Ecto neural progenitor cell (in vitro differentiated cells): ENCODE data around the gene CBX1.
"Not testable (repeated sequence)": the region's sequence is repeated elsewhere in the genome, so short reads cannot be mapped to it uniquely, and the experiment has no call there.

Experiments used
- DNase-seq: peaks from one replicate; pipeline ENCODE4 v3.0.0-alpha.2; 2018; ENCODE audit warnings: low spot score

Gene CBX1

DNA sequence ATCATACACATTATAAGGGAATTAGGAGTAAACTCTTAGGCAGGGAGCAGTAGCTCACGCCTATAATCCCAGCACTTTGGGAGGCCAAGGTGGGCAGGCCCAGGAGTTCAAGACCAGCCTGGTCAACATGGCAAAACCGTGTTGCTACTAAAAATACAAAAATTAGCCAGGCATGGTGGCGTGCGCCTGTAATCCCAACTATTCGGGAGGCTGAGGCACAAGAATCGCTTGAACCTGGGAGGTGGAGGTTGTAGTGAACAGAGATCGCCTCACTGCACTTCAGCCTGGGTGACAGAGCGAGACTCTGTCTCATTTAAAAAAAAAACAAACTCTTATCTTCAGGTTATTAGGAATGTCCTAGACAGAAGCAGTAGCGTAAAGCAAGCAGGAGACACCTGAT lies 28.5 kb downstream of the CBX1 start:
- DNase-seq, result not testable (repeated sequence)

DNA sequence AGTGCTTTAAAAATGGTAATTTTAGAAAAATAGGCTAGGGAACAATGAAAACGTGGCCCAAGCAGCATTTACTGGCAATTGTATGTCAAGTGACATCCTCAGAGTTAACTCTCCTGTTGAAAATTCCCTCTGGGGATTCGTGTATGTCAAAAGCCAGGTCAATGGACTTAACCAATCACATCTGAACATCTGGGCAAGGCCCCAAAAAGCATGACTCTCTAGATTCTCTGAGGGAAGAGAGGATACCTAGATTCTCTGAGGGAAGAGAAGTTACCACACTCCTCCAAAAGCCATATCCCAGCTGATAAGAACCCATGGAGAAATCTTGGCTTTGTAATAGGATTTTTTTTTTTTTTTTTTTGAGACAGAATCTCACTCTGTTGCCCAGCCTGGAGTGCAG lies 29.6 kb downstream of the CBX1 start:
- no peak for DNase-seq

DNA sequence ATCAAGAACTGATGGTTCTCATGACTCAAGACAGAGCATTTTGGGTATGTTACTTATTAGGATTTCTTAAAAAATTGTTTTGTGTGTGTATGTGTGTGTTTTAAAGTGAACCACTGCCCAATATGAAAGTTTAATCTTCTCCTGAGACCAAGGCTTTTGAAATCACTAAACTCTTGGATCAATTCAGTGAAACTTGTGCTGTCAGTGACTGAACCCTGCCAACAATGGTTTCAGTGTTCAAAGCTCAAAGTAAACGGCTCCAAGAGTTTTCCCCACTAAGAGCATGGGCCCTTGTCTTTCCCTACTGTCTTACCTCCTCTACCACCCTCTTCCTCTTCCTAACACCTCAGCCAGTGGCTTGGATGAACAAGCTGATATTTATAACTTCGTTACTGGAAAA lies 31.1 kb downstream of the CBX1 start:
- no peak for DNase-seq

DNA sequence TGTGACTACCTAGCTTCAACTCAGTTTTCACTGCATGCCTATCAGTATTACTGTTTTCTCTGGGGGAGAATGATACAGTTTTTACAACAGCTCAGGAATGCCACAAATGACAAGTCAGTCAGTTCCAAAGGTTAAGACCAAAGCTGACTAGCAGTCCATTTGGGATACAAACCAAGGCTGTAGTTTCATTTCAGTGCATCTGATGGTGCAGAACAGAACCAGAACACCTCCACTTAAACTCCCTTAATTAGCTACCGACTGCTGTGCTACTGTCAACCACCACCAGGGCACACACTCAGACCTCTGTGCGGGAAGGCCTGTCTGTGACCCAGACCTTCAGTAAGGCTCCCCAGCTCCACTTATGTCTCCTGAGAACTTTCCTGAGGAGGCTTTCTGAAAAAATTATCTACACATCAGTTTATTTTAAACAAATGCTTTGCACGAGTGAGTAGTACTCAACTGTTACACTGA lies 32.8 kb downstream of the CBX1 start:
- DNase-seq, result peak; percentile 54

DNA sequence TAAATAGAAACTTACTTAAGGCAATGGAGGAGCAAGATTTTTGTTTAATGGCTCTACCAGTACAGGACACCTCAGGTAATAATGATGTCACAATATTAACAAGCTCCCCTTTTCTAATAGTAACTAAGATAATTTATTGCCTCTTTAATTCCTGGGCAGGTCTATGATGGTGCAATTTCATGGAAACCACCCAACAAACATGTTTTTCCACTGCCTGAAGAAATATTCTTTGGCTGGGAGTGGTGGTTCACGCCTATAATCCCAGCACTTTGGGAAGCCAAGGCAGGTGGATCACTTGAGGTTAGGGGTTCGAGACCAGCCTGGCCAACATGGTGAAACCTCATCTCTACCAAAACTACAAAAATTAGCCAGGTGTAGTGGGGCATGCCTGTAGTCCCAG lies 33.5 kb downstream of the CBX1 start:
- DNase-seq, result not testable (repeated sequence)

DNA sequence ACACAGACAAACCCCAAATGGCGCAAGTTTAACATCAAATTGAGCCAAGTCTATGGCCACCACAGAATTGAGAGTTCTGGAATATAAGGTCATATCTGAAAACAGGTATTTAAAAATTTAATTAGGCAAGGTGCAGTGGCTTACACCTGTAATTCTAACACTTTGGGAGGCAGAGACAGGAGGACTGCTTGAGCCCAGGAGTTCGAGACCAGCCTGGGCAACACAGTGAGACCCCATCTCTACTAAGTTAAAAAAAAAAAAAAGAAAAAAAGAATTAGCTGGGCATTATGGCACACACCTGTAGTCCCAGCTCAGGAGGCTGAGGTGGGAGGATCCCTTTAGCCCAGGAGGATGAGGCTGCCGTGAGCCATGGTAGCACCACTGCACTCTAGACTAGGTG lies 34.0 kb downstream of the CBX1 start:
- DNase-seq, result no peak

DNA sequence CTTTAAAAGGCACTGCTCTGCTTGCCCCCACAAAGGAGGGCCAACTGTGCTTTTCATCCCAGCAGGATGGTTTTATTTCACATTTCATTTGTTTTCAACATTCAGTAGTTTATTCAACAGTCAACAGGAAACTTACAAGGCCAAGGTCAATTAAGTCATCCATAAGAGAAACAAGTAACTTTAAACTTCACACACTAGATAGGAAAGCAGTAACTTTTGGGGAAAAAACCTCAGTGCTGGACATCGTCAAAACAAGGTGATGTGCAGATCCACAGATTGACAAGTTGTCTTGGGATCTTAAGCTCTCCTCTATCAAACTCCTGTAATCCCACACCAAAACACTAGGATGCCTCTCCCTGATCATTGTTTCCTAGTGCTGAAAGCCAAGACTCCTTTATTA lies 34.6 kb downstream of the CBX1 start:
- no peak for DNase-seq

DNA sequence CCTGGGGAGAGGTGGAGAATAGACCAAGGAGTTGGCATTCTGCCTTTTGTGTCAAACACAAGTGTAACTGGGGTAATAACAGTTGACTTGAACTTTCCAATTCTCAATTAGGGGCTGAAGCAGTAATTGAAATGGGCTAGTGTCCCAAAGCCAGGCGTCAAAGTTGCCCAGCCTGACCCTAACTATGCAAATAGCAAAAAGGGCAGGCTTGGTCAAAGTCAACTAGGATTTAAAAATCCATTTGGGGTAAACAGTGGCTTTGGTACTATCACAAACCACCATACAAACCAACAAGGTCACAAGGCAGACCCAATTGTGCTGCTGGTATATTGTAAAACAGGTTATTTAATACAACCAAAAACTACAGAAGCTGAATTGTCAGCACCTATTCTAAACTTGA lies 35.1 kb downstream of the CBX1 start:
- no peak for DNase-seq

DNA sequence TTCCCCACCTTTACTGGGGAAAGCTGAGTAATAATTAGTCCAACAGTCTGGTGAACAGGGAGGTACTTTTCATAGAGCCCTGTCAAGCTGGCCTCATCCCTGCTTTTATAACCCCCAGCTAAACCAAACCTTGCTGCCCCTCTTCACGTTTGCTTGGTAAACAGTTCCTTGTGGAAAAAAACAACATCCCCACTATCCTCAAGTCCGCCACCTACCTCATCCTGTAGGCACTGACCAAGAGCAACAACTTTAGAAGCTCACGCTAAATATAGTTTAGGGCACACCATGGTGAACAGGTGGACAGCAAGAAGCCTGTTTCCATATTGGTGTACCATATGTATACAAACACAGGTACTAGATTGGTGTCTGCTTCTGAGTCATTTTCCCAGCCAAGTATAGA lies 36.6 kb downstream of the CBX1 start:
- no peak for DNase-seq

DNA sequence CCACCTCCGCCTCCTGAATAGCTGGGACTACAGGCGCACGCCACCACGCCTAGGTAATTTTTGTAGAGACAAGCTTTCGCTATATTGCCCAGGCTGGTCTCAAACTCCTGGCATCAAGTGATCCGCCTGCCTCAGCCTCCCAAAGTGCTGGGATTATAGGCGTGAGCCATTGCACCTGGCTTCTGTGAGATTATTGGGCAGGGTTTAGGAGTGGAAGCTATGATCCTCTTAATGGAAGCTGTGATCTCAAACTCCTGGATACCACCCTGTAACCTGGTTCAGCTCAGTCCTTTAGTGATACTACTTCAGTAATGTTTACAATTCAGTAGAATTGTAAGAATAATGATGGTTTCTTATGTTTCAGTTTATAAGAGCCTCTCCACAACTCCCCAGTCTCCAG lies 39.0 kb downstream of the CBX1 start:
- DNase-seq, result no peak

DNA sequence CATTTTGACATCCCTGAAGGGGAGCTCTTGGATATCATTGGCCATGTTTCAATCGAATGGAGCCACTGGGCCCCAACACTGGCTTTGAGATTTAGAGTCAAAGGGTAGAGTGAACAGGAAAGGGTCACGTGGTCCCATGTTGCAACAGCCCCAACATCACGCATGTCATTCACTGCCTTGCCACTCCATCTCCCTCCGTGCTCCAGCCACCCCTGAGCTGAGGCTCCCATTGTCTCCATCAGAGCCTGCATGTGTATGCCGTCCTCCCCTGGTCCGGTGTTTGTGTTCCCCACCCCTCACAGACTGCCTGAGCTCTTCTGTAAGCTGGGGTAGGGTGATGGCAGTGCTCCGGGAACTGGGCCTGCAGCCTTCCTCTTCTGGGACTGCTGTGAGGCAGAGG lies 41.0 kb downstream of the CBX1 start:
- no peak for DNase-seq

DNA sequence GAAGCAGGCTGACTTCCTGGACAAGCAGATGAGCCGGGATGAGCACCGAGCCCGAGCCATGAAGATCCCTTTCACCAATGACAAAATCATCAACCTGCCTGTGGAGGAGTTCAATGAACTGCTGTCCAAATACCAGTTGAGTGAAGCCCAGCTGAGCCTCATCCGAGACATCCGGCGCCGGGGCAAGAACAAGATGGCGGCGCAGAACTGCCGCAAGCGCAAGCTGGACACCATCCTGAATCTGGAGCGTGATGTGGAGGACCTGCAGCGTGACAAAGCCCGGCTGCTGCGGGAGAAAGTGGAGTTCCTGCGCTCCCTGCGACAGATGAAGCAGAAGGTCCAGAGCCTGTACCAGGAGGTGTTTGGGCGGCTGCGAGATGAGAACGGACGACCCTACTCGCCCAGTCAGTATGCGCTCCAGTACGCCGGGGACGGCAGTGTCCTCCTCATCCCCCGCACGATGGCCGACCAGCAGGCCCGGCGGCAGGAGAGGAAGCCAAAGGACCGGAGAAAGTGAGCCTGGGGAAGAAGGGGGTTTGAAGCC lies 42.1 kb downstream of the CBX1 start:
- no peak for DNase-seq

DNA sequence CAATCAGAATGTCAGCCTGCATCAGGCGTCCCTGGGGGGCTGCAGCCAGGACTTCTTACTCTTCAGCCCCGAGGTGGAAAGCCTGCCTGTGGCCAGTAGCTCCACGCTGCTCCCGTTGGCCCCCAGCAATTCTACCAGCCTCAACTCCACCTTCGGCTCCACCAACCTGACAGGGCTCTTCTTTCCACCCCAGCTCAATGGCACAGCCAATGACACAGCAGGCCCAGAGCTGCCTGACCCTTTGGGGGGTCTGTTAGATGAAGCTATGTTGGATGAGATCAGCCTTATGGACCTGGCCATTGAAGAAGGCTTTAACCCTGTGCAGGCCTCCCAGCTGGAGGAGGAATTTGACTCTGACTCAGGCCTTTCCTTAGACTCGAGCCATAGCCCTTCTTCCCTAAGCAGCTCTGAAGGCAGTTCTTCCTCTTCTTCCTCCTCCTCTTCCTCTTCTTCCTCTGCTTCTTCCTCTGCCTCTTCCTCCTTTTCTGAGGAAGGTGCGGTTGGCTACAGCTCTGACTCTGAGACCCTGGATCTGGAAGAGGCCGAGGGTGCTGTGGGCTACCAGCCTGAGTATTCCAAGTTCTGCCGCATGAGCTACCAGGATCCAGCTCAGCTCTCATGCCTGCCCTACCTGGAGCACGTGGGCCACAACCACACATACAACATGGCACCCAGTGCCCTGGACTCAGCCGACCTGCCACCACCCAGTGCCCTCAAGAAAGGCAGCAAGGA lies 42.7 kb downstream of the CBX1 start:
- DNase-seq, result no peak

DNA sequence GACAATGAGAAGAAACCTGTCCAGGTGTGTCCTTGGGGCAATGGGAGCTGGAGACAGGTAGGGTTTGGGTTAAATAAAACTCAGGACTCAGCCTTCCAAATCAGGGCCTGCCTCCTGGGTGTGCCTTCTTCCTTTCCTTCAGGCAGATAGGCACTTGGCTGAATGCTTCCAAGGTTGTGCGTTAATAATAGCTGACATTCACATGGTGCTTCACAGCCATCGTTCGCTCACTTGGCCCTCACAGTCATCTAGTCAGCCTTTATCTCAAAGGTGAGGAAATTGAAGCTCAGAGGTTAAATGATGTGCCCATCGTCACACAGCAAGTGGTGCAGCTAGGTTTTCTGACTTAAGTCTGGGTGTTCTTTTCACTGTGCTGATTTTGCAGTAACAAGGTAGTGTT lies 43.7 kb downstream of the CBX1 start:
- DNase-seq, result no peak

DNA sequence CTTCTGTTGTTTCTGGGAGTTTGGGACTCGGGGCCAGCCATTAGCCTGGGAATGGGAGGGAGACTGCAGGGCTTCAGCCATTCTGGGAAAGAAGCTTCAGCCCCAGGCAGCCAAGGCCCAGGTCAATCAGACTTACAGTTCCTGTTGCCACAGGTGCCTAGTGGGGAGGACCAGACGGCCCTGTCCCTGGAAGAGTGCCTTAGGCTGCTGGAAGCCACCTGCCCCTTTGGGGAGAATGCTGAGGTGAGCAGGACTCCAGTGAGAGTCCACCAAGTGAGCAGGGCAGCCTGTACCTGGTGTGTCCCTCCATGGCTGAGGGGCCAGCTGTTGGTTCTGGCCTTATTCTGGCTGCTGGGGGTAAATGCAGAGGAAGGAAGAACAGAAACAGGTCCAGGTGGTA lies 44.4 kb downstream of the CBX1 start:
- no peak for DNase-seq

DNA sequence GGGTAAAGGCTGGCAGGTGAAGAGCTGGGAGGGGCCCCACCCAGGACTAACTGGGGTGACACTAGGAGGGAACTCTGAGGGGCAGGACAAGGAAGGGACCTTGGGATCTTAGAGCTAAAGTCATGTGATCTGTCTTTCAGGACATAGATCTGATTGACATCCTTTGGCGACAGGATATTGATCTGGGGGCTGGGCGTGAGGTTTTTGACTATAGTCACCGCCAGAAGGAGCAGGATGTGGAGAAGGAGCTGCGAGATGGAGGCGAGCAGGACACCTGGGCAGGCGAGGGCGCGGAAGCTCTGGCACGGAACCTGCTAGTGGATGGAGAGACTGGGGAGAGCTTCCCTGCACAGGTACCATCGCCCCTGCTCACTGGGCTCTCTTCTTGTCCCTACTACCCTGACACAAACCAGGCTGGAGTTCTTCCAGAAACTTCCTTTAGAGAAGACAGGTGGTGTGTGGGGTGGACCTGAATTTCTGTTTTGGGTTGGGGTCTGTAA lies 45.0 kb downstream of the CBX1 start:
- DNase-seq, result no peak

DNA sequence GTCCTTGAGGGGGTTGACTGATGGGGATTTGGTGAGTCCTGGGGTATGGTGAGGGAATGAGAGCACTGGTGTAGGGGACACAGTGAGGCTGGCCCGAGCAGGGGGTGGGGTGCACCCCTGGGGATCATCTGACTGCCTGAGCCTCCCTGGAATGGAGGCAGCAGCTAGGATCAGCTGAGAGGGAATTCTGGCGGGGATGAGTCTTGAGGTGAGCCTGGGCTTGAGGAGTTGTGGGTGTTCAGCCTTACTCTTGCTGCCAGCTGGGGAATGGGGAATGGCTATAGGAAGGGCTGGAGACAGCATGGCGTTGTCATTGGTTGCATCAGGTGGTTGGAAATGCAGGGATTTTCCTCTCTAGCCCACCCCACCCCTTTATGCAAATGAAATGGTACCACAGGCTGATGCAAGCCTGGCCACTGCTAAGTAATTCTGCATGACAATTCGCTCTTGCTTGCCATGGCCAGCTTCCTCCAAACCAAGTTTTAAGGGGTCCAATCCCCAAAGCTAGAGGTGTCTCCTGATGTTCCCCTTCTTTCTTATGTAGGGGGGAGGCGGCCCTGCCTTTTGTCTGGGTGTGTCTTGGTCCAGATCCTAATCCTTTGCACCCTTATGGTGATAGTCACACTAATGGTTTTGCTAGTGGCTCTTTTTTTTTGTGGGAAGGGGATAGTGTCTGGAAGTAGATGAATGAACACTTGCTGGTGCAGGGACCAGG lies 45.6 kb downstream of the CBX1 start:
- DNase-seq, result no peak

DNA sequence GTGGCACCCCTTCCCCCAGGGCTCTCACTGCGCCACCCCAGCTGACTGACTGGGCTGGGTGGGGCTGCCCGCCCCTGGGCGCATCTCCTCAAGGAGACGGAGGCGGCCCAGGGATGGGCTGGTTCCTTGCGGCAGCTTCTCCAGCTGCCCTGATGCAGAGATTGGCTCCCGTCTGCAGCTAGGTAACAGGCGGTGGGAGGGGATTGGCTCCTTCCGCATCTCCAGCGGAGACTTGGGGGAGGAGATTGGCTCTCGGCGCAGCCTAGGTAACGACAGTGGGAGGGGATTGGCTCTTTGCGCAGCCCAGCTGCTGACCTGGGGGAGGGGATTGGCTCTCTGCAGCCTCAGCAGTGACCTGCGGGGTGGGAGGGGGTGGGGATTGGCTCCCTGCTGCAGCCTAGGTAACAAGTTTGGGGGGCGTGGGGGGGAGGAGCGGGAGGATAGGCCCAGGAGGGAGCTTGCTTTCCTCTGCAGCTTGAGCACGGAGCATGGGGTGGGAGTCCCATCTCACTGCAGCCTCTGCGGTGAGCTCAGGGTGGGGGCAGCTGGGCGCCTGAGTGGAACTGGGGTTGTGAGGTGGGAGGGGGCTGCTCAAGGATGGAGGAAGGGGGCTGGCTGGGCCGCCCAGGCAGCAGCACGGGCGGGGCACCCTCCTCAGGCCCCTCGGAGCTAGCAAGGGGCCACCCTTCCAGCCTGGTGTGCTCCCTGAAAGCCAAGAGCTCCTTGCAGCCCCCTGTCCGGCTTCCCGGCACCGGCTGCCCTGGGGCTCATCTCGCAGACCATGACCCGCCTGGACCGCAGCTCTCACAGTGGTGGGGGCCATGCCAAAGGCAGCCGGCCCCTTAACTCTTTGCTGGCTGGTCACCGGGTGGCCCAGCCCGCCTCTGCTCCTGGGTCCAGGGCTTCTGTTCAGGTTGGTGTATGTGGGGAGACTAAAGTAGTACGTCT lies 46.8 kb downstream of the CBX1 start:
- peak; percentile 99 for DNase-seq

DNA sequence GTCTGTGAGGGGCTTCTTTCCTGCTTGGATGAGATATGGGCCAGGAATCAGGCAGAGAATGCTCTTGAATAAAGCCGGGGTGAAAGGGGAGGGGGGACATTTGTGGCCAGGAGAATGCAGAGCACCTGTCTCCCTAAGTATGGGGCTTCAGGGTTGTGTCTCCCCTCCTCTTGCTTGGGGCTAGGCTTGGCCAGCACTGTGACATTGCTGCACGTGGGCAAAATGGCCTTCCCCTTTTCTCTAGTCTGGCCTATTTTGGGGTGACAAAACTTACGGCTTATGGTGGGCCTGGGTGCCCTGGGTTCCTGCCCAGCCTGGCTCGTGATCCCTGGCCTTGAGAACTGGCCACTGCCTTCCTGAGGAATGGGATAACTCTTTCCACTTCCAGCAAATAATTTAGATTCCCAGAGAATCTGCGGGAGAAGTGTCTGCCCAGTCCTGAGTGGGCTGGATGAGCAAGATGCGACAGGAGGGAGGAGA lies 47.5 kb downstream of the CBX1 start:
- DNase-seq, result no peak

DNA sequence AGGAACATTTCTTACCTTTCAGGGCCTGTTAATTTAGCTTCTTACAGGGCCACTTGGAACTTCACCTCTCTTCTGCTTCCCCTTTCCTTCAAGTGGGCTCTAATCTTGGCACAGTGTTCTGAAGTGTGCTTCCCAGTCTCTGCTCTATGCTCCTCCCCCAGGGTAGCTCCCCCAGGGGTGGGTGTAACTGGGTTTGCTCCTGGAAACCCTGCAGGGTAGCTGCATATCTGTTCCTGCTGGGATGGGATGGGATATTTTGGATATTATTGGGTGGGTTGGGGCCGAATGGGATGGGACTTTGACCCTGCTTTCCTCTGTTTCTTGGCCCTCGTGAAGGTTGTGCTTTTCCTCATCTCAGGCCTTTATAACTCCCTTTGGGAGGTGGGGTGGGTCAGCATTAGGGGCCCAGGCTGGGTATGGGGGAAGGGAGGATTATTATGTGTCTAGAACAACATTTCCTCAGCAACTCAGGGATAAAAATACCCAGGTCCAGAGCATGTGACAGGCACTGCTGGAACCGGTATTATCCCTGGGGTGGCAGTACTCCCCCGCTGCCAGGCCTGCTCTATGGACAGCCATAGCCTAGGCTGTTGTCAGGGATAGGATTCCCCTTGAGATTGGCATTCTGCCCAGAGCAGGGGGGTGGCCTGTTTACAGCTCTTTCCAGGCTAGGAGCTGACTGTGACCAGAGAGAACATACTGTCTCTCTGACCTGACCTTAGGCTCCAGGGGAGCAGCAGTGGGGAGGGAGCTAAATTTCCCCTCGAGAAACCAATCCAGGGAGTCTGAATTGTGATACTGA lies 48.1 kb downstream of the CBX1 start:
- DNase-seq, result peak; percentile 52
